ENCODE measurements around the gene GALNT2.

Gene GALNT2

DNA sequence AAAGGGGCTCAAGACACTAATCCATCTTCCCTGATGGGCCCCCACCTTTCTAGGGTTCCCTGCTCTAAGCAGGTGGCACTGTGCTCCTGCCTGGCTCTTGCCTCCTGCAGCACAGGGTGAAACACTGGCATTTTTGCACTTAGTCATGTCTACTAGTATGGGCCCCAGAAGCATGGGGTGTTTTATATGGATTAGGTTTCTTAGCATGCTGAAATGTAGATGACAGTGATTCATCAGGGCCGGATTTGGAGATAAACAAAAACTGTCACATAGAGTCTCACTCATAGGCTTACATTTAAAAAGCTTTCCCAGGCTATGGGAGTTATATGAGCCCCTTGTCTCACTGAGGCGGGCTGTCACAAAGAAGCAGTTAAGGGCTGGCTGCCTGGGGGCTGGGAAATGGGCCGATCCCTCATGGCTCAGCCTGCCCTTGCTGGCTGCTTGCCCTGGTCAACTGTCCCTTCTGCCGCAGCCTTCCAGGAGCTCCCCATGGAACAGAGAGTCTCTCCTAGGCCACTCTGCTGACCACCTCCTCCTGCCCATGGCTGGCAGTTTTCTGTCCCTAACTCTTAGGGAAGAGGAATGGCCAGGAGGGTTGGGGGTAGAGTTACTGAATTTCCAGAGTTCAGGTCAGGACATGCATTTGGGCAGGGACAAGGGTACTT is 6.5 kb downstream of the GALNT2 start:
- DNase-seq: no peak

- DNase-seq: no peak
Observed at GRCh38 chr1:230074270-230074669, 7.2 kb downstream of the GALNT2 start.

DNA sequence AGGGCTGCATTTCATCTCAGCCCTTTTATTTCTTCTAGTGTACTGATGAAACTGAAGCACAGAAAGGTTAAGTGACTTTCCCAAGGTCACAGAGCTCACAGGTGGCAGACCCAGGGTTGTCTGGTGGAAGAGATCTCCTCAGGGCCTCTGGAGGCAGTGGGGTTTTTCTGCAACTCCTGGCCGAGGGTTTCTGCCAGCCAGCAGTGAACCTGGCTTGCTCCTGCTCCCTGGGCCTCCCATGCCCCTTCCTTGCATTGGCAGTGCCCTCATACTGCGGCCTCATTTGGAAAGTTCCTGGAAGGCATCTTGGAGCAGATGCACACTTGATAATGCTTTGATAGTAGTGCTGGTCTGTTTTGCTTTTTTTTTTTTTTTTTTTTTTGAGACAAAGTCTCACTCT is 7.7 kb downstream of the GALNT2 start:
- no peak for DNase-seq

GRCh38 chr1:230076121-230076520 is 9.1 kb downstream of the GALNT2 start:
- no peak for DNase-seq

GRCh38 chr1:230077011-230077410 is 10.0 kb downstream of the GALNT2 start:
- peak; percentile 22 for DNase-seq

GRCh38 chr1:230077436-230078213 is 10.6 kb downstream of the GALNT2 start:
- no peak for DNase-seq

DNA sequence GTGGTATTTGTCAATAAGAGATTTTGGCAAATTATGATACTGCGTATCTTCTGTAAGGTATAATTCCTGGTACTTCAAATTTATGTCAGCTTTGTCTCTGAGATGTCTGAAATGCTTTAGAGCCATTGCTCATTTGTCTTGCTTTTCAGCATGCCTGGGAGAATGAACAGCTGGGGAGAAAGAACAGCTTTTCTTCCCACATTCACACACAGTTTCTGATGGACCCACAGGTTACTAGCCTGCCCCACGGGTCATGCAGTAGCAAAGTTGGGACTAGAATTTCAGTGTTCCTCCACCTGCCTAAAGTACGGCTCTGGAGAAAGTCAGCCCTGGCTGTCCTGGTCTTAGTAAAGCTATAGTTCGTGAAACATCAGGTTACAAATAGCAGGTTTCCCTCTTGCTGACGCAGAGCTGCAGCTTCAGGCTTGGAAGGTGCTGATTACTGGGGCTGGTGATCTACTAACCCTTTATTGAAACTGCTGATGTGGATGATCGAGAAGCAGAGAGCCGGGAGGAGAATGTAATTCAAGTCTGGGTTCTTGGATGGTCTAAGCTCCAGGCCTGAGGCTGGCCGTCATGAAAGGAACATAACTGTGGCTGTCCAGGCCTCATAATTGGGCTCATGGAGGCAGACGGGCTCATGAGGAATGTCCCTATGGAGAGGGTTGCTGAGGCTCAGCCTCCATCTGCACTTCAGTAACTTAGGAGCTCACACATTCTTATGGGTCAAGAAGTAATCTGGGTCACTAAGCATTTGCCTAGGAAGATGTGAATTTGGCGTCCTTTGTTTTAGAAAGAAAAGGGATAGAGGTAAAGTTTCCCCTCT is 12.4 kb downstream of the GALNT2 start:
- DNase-seq: no peak

- DNase-seq: no peak
Observed at GRCh38 chr1:230080822-230081221, 13.8 kb downstream of the GALNT2 start.

DNA sequence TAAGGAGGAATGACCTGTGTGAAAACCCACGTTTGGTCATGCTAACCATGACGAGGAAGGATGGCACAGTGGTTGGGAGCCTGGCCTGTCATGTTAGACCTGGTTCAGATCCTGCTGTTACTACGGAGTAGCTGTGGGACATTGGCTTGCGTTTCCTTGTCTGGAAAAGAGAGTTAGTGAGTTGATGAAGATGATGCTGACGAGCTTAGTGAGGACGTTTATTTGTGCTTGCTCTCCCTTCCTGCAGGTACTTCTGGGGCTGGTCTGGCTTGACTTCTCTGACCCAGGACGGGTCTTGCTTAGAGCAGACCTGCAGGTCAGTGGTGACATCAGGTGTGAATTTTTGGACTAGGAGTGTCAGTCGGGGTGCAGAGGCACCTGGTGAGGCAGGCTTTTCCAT is 14.7 kb downstream of the GALNT2 start:
- DNase-seq: no peak

GRCh38 chr1:230082211-230082610 is 15.2 kb downstream of the GALNT2 start:
- DNase-seq: no peak

GRCh38 chr1:230083053-230083452 is 16.0 kb downstream of the GALNT2 start:
- DNase-seq: no peak

DNA sequence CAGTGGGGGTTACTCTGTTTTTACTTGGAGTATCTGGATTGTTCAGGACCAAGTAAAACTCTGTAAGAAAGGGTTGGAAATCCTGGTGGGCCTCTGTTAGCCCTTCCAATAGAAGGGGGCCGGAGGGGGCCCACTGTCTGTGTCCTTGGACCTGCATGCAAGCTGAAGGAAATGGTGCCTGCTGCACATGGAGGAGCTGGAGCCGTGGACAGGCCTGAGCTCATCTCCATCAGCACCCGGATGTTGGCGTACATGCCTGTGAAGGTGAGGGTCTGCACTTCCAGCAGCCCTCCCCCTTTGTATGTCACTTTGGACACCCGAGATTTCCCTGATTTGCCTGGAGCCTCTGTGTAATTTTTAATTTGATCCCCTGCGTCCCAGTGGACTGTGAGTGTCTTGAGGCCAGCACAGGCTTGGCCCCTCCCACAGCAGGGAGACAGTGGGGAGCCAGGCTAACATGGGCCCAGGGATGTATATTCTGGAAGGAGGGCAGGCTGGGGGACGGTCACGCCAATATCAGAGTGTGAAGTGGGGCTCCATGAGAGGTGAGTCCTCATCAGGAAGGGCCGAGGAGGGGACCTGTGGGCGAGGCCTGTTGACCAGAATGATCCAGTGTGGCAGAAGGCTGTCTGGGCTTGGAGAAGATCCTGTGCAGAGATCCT is 16.8 kb downstream of the GALNT2 start:
- DNase-seq: no peak

DNA sequence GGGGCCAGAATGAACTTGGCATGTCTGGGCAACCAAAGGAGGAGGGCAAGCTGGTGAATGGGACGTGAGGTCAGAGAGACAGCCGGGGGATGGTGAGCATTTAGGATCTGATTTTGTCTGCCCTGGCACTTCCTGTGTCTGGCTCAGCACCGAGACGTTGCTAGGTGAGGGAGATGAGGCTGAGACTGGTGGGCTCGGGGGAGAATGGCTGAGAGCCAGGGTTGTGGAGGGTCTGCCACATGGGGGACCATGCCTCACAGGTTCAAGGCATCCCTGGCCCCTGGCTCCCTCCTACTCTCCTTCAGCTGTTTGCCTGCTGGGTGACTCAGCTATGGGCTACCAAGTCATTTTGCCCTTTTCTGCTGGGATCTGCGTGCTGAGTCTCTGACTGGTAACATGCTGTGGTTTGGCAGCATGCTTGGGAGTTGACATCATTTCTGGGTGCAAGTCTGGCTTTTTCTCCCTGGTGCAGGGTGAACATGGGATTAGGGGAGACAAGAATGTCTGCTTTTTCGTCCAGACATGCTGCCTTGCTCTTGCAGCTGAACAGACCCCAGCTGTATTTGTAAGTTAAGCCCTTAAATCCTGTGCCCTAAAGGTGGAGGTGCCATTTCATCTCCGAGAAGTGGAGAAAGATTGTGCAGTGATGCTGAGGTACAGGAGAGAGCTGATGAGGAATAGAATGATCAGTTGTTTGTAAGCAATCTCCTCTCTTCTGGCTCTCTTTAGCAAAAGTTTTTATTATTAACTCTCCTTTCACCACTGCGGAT is 17.6 kb downstream of the GALNT2 start:
- peak; percentile 87 for DNase-seq

DNA sequence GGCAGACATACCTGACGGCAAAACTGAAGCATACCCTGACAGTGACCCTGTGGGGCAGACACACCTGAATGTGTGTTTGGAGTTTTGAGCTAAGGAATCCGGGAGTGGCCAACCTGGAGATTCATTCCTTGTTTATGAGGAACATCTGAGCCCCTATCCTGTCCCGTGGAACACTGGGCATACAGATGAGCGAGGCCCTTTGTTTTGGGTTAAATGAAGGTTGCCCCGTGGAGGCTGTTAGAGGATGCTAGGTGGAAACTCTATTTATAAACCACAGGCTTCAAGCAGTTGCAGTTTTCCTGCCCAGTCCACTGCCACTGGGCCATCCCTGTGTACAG is 18.1 kb downstream of the GALNT2 start:
- DNase-seq: no peak

- DNase-seq: no peak
Observed at GRCh38 chr1:230086151-230086550, 19.1 kb downstream of the GALNT2 start.

DNA sequence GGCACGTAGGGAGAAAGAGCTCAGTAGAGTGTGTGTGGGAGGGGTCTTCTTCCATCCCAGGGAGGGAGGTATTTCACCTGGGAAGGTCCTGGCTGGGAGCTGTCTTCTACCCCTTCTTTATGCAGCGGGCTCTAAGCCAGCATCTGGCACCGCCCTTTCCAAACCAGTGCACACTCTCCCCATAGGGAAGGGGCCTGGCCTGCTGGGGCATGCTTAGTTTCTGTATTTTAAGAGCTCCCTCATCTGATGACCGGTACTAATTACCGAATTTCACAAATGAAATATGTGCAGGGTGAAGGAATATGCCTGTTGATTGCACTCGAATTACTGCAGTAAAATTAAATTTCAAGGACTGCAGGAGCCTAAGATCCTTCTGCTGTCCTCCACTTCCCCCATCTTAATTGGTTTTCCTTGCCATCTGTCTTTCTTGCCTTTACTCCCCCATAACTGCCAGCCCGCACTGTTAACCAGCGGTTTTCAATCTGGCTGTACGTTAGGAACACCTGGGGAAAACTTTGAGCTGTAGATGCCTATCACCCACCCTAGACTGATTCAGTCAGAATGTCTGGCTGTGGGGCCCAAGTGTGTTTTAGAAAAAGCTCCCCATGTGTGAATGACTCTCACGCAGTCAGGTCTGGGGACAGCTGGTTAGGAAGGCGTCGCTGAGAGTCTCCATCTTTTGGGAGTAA is 20.1 kb downstream of the GALNT2 start:
- no peak for DNase-seq

- DNase-seq: no peak
Observed at GRCh38 chr1:230087717-230088105, 20.7 kb downstream of the GALNT2 start.

DNA sequence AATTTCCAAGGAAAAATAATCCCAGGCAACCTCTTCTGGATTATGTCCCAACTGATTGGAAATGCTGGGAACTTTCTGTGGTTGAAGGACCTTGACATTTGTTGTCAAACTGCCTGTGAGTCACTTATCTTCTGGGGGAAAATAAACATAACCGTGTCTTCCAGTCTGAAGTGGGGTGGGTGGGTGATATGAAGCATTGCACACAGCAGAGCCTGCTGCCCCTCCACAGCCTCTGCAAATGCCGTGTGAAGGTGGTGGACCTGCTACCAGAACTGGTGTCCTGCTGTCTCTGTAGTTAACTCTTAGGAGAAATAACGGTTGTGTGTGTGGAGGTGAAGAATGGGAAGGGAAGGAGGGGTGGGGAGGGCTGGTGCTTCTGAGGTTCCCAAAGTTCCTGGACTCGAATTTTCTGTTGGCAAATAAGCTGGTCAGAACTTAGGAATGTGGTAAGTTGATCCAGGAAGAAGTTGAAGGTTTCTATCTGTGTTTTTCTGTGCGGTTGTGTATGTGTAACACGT is 23.2 kb downstream of the GALNT2 start:
- DNase-seq: no peak

- DNase-seq: no peak
Observed at GRCh38 chr1:230091473-230092231, 24.6 kb downstream of the GALNT2 start.

DNA sequence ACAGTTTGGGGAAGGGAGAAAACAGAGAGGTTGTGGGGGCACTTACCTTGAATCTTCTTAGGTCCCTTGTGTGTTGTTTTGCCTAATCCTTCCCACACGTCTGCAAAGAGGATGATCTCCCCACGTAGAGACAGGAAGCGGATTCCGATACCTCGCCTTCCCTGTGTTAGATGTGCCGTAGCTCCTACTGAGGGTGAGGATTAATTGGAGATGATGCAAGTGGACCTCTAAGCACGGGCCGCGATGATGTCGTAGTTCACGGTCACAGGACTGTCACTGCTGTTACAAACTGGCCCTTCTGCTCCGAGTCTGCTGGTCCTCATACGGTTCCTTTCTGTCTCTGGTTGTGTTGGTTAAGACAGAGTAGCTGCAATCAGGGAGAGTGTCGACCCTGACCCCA is 27.7 kb downstream of the GALNT2 start:
- DNase-seq: no peak

DNA sequence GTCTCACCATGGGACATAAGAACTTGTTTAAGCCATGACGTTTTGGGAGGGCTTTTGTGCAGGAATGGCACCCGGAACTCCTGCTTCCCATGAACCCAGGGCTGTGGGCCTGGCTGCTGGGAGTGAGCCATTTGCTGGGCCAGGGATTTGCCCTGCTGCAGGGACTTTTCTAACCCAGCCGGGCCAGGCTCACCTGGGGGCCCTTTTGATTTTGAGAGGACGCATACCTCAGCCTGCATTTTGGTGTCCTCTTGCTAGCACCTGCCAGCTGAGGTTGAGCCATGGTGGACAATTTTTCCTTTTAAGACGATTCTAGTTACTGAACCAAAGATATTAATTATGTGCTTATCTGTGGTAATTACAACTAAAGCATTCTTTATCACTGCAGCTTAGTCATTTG is 28.9 kb downstream of the GALNT2 start:
- DNase-seq: no peak
